NCI-H1092 treated with DMSO at 0.1 percent for 48 hours (cell line): Measurements from ENCODE around the gene CUL2.
"Not testable (repeated sequence)": the region's sequence is repeated elsewhere in the genome, so short reads cannot be mapped to it uniquely, and the experiment has no call there.

ENCODE experiments used
- DNase-seq: peaks from one replicate; lab custom pipeline; 2025; lab: John Stamatoyannopoulos, UW

The CUL2 gene

GRCh38 chr10:34979938-34980337, 110.2 kb downstream of the CUL2 start:
- DNase-seq: no peak

GRCh38 chr10:34978080-34978479, 112.1 kb downstream of the CUL2 start:
- no peak for DNase-seq

GRCh38 chr10:34976380-34976910, 113.7 kb downstream of the CUL2 start:
- DNase-seq: not testable (repeated sequence)

DNA sequence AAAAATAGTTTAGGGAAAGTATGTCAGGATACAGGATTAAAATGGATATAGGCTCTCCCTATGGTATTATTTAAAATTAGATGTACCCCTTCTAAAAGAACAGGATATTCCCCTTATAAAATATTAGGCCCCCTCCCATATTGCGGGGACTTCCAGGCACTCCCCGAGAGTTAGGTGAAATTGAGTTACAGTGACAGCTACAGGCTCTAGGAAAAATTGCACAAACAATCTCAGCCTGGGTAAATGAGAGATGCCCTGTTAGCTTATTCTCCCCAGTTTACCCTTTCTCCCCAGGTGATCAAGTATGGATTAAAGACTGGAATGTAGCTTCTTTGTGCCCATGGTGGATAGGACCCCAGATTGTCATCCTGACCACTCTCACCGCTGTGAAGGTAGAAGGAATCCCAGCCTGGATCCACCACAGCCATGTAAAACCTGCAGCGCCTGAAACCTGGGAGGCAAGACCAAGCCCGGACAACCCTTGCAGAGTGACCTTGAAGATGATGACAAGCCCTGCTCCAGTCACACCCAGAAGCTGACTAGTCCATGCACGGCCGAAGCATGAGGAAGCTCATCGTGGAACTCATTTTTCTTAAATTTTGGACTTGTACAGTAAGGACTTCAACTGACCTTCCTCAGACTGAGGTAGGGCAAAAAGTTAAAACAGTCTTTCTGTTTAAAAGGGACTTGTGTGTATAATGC, 115.6 kb downstream of the CUL2 start:
- not testable (repeated sequence) for DNase-seq

- DNase-seq: not testable (repeated sequence)
Measured at GRCh38 chr10:34973757-34974156, 116.4 kb downstream of the CUL2 start.

DNA sequence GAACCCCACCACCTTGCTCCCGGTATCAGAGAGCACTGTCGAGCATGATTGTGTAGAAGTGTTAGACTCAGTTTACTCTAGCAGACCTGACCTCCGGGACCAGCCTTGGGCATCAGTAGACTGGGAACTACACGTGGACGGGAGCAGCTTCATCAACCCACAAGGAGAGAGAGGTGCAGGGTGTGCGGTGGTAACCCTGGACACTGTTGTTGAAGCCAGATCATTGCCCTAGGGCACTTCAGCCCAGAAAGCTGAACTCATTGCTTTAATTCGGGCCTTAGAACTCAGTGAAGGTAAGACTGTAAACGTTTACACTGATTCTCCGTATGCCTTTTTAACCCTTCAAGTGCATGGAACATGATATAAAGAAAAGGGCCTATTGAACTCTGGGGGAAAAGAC, 117.0 kb downstream of the CUL2 start:
- not testable (repeated sequence) for DNase-seq

- not testable (repeated sequence) for DNase-seq
Measured at GRCh38 chr10:34972591-34972990, 117.5 kb downstream of the CUL2 start.

- DNase-seq: not testable (repeated sequence)
Measured at GRCh38 chr10:34971606-34972334, 118.4 kb downstream of the CUL2 start.

- DNase-seq: no peak
Measured at GRCh38 chr10:34969171-34969570, 121.0 kb downstream of the CUL2 start.

DNA sequence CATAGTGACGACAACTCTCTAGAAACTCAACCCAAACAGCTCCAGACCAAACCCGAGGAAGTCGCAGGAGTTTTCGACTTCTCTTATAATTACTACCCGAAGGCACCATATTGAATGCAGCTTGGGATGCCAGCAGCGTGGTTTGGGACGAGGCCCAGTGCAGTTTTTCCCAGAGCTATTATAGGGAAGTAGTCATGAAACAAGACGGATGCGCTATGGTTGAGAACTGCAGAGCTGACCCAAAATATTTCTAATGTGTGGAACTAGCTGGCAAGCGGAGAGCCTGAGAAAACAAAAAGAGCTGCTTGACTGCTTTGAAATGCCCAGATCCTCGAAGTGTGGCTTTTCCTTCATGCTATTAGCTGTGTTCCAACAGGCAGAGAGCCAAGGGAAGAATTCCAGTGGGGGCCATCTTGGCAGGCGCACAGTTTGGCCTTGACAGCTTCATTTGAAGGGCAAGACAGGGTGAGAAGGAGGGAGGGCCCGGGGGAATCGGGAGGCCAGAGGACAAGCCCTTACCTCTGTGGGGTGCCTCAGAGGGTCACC, 122.7 kb downstream of the CUL2 start:
- DNase-seq: no peak

GRCh38 chr10:34966451-34966850, 123.7 kb downstream of the CUL2 start:
- no peak for DNase-seq

DNA sequence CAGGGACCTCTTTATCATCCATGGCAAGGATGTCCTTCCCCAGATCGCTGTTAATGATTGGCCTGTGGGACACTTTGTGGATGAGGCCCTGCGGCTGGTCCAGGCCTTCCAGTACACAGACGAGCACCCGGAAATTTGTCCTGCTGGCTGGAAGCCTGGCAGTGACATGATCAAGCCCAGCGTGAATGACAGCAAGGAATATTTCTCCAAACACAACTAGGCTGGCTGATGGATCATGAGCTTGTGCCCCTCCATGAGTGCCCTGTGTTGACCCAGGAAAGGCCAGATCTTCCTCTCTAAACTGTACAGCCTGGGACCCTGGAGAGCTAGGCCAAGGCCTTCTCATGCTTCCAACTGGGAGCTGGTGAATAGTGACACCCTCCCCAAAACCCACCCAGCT, 124.1 kb downstream of the CUL2 start:
- no peak for DNase-seq

DNA sequence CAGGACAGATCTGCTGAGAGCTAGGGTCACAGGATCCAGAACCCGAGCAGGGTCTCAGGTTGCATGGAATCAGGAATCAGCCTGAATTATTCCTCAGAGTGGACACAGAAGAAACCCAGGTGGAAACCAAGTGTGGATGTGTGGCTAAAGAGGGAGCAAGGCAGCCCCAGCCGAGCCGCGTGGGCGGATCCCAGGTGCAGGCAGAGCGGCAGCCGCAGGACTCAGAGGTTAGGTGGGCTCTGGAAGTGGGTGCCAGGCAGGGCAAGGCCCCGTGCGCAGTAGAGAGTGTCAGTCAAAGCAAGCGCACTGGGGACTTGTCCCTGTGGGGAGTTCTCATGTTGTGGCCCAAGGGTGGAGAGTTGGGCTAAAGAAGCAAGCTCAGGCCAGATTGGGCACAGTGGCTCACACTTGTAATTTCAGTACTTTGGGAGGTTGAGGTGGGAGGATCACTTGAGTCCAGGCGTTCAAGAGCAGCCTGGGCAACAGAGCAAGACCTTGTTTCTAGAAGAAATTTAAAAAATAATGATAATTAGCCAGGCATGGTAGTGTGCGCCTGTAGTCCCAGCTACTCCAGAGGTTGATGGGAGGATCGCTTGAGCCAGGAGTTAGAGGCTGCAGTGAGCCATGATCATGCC, 125.9 kb downstream of the CUL2 start:
- no peak for DNase-seq

DNA sequence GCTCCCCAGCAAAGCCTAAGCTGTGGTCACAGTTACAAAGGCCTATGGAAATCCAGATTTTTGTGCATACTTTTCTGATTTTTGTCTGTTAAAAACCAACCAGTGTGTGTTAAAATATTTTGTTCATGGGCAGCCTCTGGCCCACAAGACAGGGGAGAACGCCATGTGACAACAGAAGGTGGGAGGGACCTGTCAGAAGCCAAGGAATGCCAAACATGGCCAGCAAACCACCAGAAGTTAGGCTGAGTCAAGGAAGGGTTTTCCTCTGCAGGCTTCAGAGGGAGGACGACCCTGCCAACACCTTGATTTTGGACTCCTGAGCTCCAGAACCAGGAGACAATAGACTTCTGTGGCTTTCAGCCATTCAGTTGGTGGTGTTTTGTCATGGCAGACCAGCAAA, 127.3 kb downstream of the CUL2 start:
- no peak for DNase-seq

DNA sequence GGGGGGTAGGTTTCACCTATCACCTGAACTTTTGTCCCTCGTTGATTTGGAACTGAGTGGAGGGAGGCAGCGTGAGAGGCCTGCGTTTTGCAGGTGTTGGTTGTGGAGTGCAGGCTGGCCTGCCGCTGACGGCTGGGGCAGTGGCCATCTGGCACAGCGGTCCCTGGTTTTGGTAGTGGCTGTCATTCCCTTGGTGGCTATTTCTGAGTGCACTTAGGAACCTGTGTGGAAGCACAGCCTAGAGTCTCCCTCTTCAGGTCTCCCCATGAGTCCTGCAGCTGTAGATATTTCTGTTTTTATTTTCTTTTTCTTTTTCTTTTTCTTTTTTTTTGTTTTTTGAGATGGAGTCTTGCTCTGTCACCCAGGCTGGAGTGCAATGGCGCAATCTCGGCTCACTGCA, 129.2 kb downstream of the CUL2 start:
- no peak for DNase-seq

DNA sequence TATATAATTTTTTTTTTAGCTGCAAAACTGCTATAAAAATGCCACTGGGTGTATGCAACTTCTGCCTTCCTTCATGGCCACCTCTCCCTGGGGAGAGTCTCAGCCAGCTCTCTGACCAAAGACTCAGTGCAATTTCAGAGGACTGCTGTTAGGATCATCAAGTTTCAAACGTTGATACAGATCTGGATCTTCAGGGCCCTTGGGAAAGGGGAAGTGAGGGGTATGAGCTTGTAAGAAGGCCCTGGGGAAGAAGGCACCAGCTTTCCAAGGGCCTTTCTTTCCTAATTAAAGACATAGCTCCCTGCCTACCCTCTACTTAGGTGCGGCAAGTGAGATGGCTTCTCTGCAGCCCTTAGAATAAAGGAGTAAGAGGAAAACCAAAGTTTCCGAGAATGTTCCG, 130.4 kb downstream of the CUL2 start:
- no peak for DNase-seq

DNA sequence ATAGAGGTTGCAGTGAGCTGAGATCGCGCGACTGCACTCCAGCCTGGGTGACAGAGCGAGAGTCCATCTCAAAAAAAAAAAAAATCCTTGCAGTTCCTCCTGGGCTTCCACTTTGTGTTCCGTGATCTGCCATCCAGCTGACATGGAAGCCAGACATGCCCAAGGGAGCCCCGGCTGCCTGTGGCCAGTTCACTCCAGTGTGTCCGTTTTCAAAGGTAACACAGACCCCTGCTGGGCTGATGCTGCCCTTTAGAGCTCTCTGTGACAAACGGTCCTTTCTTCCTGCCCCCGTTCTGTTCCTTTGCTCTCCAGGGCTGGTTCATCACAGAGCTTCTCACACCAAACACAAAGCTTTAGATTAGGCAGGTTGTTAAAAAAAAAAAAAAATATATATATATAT, 130.8 kb downstream of the CUL2 start:
- no peak for DNase-seq
